ENCODE measurements around the gene BCKDK.

Gene BCKDK

GRCh38 chr16:31131841-31132271, 23.7 kb downstream of the BCKDK start:
- H3K4me3 ChIP-seq (ENCODE audit: low read depth, low read length) = no peak overlapping the region
- TF ChIP-seq CTCF (IDR thresholded peaks at IDR 0.05; ENCODE audit: low read depth, low read length, missing control alignments) = no peak
- no peak for DNase-seq (ENCODE audit: low read depth)

GRCh38 chr16:31132303-31132979, 24.3 kb downstream of the BCKDK start:
- H3K4me3 ChIP-seq (ENCODE audit: low read depth, low read length) = no peak overlapping the region
- no peak for DNase-seq (ENCODE audit: low read depth)
- TF ChIP-seq CTCF (IDR thresholded peaks at IDR 0.05; ENCODE audit: low read depth, low read length, missing control alignments) = no peak

GRCh38 chr16:31133046-31133501, 24.9 kb downstream of the BCKDK start:
- H3K4me3 ChIP-seq (ENCODE audit: low read depth, low read length) = no peak overlapping the region
- TF ChIP-seq CTCF (IDR thresholded peaks at IDR 0.05; ENCODE audit: low read depth, low read length, missing control alignments) = no peak
- DNase-seq (ENCODE audit: low read depth) = no peak

GRCh38 chr16:31134091-31134571, 25.9 kb downstream of the BCKDK start:
- DNase-seq (ENCODE audit: low read depth) = no peak
- no peak overlapping the region for H3K4me3 ChIP-seq (ENCODE audit: low read depth, low read length)
- no peak for TF ChIP-seq CTCF (IDR thresholded peaks at IDR 0.05; ENCODE audit: low read depth, low read length, missing control alignments)

GRCh38 chr16:31134625-31135534, 26.7 kb downstream of the BCKDK start:
- TF ChIP-seq CTCF (IDR thresholded peaks at IDR 0.05; ENCODE audit: low read depth, low read length, missing control alignments) = no peak
- no peak for DNase-seq (ENCODE audit: low read depth)
- H3K4me3 ChIP-seq (ENCODE audit: low read depth, low read length) = no peak overlapping the region

- no peak within 1 kb of the TSS for H3K4me3 ChIP-seq (ENCODE audit: low read depth, low read length)
- no peak for DNase-seq (ENCODE audit: low read depth)
- TF ChIP-seq CTCF (IDR thresholded peaks at IDR 0.05; ENCODE audit: low read depth, low read length, missing control alignments) = no peak
Measured at GRCh38 chr16:31135535-31136286, 27.5 kb downstream of the BCKDK start, which contains the start of gene PRSS8. TSS of gene PRSS8 (minus strand) at chr16:31135727. CDS start at chr16:31135498, 229 bp downstream.

Data from GM12864 (cell line).